Measurements from ENCODE around the gene NRBP1. TPM values are rescaled to one million over a fixed set of nuclear protein-coding genes. Genes with fewer than 3 reads are reported as not detected.
A peak's percentile ranks its signal among the peaks of the same experiment; 100 is the strongest.

NRBP1 gene
- total and polyA plus RNA-seq, 9 of the 15 experiments (the other 6 are each of a cell fraction or from before 2014, with no cell fraction given), result 2.9 to 84.5 (median 36.9) TPM

DNA sequence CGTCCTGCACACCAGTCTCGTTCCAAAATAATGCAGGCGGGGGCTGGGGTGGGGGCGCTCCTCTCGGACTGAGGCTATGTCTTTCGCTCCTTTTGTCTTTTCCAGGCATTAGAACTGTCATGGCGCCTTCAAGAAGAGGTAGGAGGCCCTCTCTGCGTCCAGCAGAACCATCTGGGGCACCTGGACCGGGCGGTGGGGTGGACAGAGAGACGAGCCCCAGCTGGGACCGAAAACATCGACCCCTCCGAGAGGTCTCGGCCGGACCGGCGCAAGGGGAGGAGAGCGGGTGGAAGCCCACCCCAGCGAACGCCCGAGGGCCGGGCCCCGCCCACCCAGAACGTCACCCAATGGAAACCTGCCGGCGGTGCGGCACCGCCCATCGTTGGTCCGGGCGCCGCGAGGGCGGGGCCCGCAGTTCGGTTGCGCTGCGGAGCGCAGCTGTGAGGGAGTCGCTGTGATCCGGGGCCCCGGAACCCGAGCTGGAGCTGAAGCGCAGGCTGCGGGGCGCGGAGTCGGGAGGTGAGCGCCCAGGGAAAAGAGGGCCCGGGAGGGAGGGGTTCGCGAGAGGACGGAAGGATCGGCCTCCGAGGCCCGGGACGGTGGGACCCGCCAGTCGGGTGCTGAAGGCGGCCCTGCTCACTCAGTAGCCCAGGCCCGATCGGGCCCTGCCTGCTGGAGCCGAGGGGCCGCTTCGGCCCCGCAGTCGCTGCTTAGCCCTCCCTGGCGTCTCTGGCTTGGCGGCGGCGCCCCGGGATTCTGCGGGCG is at the start of gene NRBP1 (continued):
- TF ChIP-seq, protein P1, sequence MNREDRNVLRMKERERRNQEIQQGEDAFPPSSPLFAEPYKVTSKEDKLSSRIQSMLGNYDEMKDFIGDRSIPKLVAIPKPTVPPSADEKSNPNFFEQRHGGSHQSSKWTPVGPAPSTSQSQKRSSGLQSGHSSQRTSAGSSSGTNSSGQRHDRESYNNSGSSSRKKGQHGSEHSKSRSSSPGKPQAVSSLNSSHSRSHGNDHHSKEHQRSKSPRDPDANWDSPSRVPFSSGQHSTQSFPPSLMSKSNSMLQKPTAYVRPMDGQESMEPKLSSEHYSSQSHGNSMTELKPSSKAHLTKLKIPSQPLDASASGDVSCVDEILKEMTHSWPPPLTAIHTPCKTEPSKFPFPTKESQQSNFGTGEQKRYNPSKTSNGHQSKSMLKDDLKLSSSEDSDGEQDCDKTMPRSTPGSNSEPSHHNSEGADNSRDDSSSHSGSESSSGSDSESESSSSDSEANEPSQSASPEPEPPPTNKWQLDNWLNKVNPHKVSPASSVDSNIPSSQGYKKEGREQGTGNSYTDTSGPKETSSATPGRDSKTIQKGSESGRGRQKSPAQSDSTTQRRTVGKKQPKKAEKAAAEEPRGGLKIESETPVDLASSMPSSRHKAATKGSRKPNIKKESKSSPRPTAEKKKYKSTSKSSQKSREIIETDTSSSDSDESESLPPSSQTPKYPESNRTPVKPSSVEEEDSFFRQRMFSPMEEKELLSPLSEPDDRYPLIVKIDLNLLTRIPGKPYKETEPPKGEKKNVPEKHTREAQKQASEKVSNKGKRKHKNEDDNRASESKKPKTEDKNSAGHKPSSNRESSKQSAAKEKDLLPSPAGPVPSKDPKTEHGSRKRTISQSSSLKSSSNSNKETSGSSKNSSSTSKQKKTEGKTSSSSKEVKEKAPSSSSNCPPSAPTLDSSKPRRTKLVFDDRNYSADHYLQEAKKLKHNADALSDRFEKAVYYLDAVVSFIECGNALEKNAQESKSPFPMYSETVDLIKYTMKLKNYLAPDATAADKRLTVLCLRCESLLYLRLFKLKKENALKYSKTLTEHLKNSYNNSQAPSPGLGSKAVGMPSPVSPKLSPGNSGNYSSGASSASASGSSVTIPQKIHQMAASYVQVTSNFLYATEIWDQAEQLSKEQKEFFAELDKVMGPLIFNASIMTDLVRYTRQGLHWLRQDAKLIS (CRISPR knock-in tag; IDR thresholded peaks at IDR 0.05), result peak; percentile 55
- TF ChIP-seq, protein P2, sequence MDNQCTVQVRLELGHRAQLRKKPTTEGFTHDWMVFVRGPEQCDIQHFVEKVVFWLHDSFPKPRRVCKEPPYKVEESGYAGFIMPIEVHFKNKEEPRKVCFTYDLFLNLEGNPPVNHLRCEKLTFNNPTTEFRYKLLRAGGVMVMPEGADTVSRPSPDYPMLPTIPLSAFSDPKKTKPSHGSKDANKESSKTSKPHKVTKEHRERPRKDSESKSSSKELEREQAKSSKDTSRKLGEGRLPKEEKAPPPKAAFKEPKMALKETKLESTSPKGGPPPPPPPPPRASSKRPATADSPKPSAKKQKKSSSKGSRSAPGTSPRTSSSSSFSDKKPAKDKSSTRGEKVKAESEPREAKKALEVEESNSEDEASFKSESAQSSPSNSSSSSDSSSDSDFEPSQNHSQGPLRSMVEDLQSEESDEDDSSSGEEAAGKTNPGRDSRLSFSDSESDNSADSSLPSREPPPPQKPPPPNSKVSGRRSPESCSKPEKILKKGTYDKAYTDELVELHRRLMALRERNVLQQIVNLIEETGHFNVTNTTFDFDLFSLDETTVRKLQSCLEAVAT (IDR thresholded peaks at IDR 0.05), result peak in 1 of 2 experiments; percentile 59; a peak in 2 of 4 replicates
- TF ChIP-seq NR2F6 (CRISPR knock-in tag; IDR thresholded peaks at IDR 0.05), result no peak
- TF ChIP-seq FOSL1 (tag; conservative IDR thresholded peaks at IDR 0.05), result 0 out of 2 replicates have a peak, but pooled peaks have one; percentile 11
- TF ChIP-seq, protein P3, sequence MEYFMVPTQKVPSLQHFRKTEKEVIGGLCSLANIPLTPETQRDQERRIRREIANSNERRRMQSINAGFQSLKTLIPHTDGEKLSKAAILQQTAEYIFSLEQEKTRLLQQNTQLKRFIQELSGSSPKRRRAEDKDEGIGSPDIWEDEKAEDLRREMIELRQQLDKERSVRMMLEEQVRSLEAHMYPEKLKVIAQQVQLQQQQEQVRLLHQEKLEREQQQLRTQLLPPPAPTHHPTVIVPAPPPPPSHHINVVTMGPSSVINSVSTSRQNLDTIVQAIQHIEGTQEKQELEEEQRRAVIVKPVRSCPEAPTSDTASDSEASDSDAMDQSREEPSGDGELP (CRISPR knock-in tag; IDR thresholded peaks at IDR 0.05; ENCODE audit: borderline replicate concordance), result peak; percentile 97
- TF ChIP-seq CTBP1 (IDR thresholded peaks at IDR 0.05; ENCODE audit: borderline replicate concordance), result peak; percentile 85
- peak; percentile 72 for TF ChIP-seq TBP (optimal IDR thresholded peaks at IDR 0.05; ENCODE audit: low read depth, low read length)
- peak; percentile 61; the same call in 1 of the 2 replicates for TF ChIP-seq CBX1 (IDR thresholded peaks at IDR 0.05; ENCODE audit: low read depth)
- no peak for TF ChIP-seq ZNF589 (CRISPR knock-in tag; IDR thresholded peaks at IDR 0.05; ENCODE audit: low read depth)
- TF ChIP-seq, protein P4, sequence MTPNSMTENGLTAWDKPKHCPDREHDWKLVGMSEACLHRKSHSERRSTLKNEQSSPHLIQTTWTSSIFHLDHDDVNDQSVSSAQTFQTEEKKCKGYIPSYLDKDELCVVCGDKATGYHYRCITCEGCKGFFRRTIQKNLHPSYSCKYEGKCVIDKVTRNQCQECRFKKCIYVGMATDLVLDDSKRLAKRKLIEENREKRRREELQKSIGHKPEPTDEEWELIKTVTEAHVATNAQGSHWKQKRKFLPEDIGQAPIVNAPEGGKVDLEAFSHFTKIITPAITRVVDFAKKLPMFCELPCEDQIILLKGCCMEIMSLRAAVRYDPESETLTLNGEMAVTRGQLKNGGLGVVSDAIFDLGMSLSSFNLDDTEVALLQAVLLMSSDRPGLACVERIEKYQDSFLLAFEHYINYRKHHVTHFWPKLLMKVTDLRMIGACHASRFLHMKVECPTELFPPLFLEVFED (CRISPR knock-in tag; conservative IDR thresholded peaks at IDR 0.05), result 0 out of 2 replicates have a peak, but pooled peaks have one; percentile 59
- TF ChIP-seq ZNF780A (CRISPR knock-in tag; IDR thresholded peaks at IDR 0.05), result no peak
- TF ChIP-seq GABPA (tag; conservative IDR thresholded peaks at IDR 0.05; ENCODE audit: low read depth), result peak; percentile 76
- TF ChIP-seq NCOA1 (IDR thresholded peaks at IDR 0.05; ENCODE audit: low read depth), result 0 out of 2 replicates have a peak, but pooled peaks have one; percentile 28
- TF ChIP-seq, protein P5, sequence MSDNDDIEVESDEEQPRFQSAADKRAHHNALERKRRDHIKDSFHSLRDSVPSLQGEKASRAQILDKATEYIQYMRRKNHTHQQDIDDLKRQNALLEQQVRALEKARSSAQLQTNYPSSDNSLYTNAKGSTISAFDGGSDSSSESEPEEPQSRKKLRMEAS (CRISPR knock-in tag; IDR thresholded peaks at IDR 0.05), result no peak
- TF ChIP-seq, protein P6, sequence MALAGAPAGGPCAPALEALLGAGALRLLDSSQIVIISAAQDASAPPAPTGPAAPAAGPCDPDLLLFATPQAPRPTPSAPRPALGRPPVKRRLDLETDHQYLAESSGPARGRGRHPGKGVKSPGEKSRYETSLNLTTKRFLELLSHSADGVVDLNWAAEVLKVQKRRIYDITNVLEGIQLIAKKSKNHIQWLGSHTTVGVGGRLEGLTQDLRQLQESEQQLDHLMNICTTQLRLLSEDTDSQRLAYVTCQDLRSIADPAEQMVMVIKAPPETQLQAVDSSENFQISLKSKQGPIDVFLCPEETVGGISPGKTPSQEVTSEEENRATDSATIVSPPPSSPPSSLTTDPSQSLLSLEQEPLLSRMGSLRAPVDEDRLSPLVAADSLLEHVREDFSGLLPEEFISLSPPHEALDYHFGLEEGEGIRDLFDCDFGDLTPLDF (CRISPR knock-in tag; IDR thresholded peaks at IDR 0.05), result peak; percentile 55; the same call in 1 of the 2 replicates
- TF ChIP-seq EWSR1 (IDR thresholded peaks at IDR 0.05; ENCODE audit: borderline replicate concordance, low read depth, partially characterized antibody), result no peak
- TF ChIP-seq CBX2 (IDR thresholded peaks at IDR 0.05; ENCODE audit: insufficient read depth, low read length, poor library complexity, severe bottlenecking), result no peak

All from K562 (cell line).